Loucy (cell line): ENCODE measurements around the gene NUFIP2.
"Not testable (repeated sequence)": the region's sequence is repeated elsewhere in the genome, so short reads cannot be mapped to it uniquely, and the experiment has no call there.

ENCODE experiments used
- H2AFZ ChIP-seq: fragments of 200-600 bp; sonication (generic); 2 replicates; pipeline ENCODE4 v1.6.0; 2016; ENCODE audit warnings: antibody characterized with exemption, mild to moderate bottlenecking, low read length, moderate library complexity
- H3F3A ChIP-seq: fragments of 200-600 bp; 2 replicates; pipeline ENCODE4 v1.6.0; 2016; ENCODE audit warnings: antibody characterized with exemption, low read depth, mild to moderate bottlenecking
- H3K27me3 ChIP-seq: fragments of 200-600 bp; sonication (generic); 2 replicates; pipeline ENCODE4 v1.6.1; 2014; ENCODE audit warnings: low read length, mild to moderate bottlenecking; ENCODE audit not compliant: insufficient read depth, poor library complexity, severe bottlenecking
- H3K36me3 ChIP-seq: fragments of 200-600 bp; sonication (generic); 2 replicates; pipeline ENCODE4 v1.6.1; 2016; ENCODE audit warnings: low read length; ENCODE audit not compliant: insufficient read depth
- H3K4me1 ChIP-seq: fragments of 200-600 bp; sonication (generic); 2 replicates; pipeline ENCODE4 v1.5.1; 2014; ENCODE audit warnings: low read length, mild to moderate bottlenecking; ENCODE audit not compliant: insufficient read depth, poor library complexity, severe bottlenecking
- H3K4me2 ChIP-seq: fragments of 200-600 bp; sonication (generic); 2 replicates; pipeline ENCODE4 v1.6.0; 2014; ENCODE audit warnings: antibody characterized with exemption, low read length, low read depth, mild to moderate bottlenecking; ENCODE audit not compliant: poor library complexity, severe bottlenecking
- H3K4me3 ChIP-seq: fragments of 200-600 bp; sonication (generic); 2 replicates; pipeline ENCODE4 v1.5.1; 2014; ENCODE audit warnings: low read length, mild to moderate bottlenecking, mixed read lengths; ENCODE audit not compliant: poor library complexity, severe bottlenecking
- H3K79me2 ChIP-seq: fragments of 200-600 bp; sonication (generic); 2 replicates; pipeline ENCODE4 v1.6.1; 2014; ENCODE audit warnings: low read length; ENCODE audit not compliant: insufficient read depth
- H3K9ac ChIP-seq: fragments of 200-600 bp; sonication (generic); 2 replicates; pipeline ENCODE4 v1.6.0; 2014; ENCODE audit warnings: mild to moderate bottlenecking, low read depth, low read length, moderate library complexity; ENCODE audit not compliant: poor library complexity, severe bottlenecking
- H3K9me2 ChIP-seq: fragments of 200-600 bp; sonication (generic); replicated peaks from 2 replicates; pipeline ENCODE4 v1.6.1; 2016; ENCODE audit warnings: low read depth, low read length, mixed read lengths
- H3K9me3 ChIP-seq: fragments of 200-600 bp; sonication (generic); 2 replicates; pipeline ENCODE4 v1.6.1; 2014; ENCODE audit warnings: mild to moderate bottlenecking, antibody characterized with exemption, low read length, low read depth; ENCODE audit not compliant: insufficient read depth
- H4K20me1 ChIP-seq: fragments of 200-600 bp; sonication (generic); 2 replicates; pipeline ENCODE4 v1.6.0; 2014; ENCODE audit warnings: antibody characterized with exemption, low read length, mild to moderate bottlenecking; ENCODE audit not compliant: insufficient read depth, poor library complexity, severe bottlenecking
- CTCF ChIP-seq: fragments of 200-600 bp; sonication (generic); conservative IDR thresholded peaks from 2 replicates; pipeline ENCODE4 v1.5.1; 2014; ENCODE audit warnings: mild to moderate bottlenecking, antibody characterized with exemption, low read length
- EZH2phosphoT487 ChIP-seq: fragments of 200-600 bp; IDR thresholded peaks from 2 replicates; pipeline ENCODE4 v1.6.1; 2018; ENCODE audit warnings: antibody characterized with exemption, mild to moderate bottlenecking, moderate library complexity, borderline replicate concordance

NUFIP2 gene

GRCh38 chr17:29279397-29280070, 14.4 kb downstream of the NUFIP2 start:
- Histone ChIP-seq H3K4me3 (no peak overlapping the region), H3K9ac (no peak overlapping the region), H3K4me1 (peaks cover 33% of the 10 kb centered on the region), H4K20me1 (peaks cover 91% of the 10 kb centered on the region), H2AFZ (no peak overlapping the region), H3K79me2 (peaks cover 99% of the 10 kb centered on the region), H3K36me3 (peaks cover 71% of the 10 kb centered on the region), H3K9me2 (no peaks in the 10 kb centered on the region), H3F3A (no peaks in the 10 kb centered on the region), H3K9me3 (no peaks in the 10 kb centered on the region), H3K4me2 (peak overlapping the region; percentile 35), H3K27me3 (no peaks in the 10 kb centered on the region)
- TF ChIP-seq CTCF: no peak
- TF ChIP-seq EZH2phosphoT487: no peak

- Histone ChIP-seq H3K9me2 (no peaks in the 10 kb centered on the region), H3K79me2 (peaks cover 100% of the 10 kb centered on the region), H3K4me3 (no peak overlapping the region), H3K4me2 (peak overlapping the region; percentile 35), H3K27me3 (no peaks in the 10 kb centered on the region), H3K4me1 (peaks cover 33% of the 10 kb centered on the region), H3K9me3 (no peaks in the 10 kb centered on the region), H3K9ac (no peak overlapping the region), H2AFZ (no peak overlapping the region), H4K20me1 (peaks cover 94% of the 10 kb centered on the region), H3K36me3 (peaks cover 74% of the 10 kb centered on the region), H3F3A (no peaks in the 10 kb centered on the region)
- TF ChIP-seq EZH2phosphoT487 (no peak), CTCF (no peak)
These were observed 15.3 kb downstream of the NUFIP2 start for GRCh38 chr17:29278692-29279091.

DNA sequence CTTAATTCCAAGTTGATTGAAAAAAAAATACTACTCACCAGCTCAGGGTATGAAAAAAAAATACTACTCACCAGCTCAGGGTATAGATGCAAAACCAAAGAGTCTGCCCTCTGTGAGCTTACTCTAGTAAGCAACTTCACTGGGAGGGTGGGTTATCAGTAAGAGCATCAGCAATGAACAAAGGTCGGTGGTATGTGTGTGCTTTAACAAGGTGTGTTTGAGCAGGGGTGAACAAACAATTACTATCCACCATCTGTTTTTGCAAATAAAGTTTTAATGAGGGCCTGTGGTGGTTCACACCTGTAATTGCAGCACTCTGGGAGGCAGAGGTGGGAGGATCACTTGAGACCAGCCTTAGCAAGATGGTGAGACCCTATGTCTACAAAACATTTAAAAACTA, 20.0 kb downstream of the NUFIP2 start:
- H3F3A ChIP-seq: no peaks in the 10 kb centered on the region
- H3K4me1 ChIP-seq: peaks cover 20% of the 10 kb centered on the region
- no peaks in the 10 kb centered on the region for H3K9me2 ChIP-seq
- peak overlapping the region; percentile 43 for H3K4me2 ChIP-seq
- peaks cover 99% of the 10 kb centered on the region for H3K79me2 ChIP-seq
- TF ChIP-seq CTCF: no peak
- no peak for TF ChIP-seq EZH2phosphoT487
- H2AFZ ChIP-seq: no peak overlapping the region
- peaks cover 53% of the 10 kb centered on the region for H3K36me3 ChIP-seq
- peaks cover 92% of the 10 kb centered on the region for H4K20me1 ChIP-seq
- H3K4me3 ChIP-seq: peak overlapping the region; percentile 10
- H3K27me3 ChIP-seq: no peaks in the 10 kb centered on the region
- H3K9me3 ChIP-seq: no peaks in the 10 kb centered on the region
- H3K9ac ChIP-seq: no peak overlapping the region

DNA sequence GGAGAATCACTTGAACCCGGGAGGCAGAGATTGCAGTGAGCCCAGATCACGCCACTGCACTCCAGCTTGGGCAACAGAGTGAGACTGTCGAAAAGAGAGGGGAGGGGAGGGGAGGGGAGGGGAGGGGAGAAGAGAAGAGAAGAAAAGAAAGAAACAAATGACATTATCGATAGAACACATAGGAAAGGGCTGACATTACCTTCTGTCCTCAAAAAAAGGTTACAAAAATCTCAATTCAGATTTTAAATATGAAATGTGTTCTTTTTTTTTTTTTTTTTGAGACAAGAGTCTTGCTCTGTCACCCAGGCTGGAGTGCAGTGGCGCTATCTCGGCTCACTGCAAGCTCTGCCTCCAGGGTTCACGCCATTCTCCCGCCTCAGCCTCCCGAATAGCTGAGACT, 22.0 kb downstream of the NUFIP2 start:
- H3K9ac ChIP-seq, H3K4me2 ChIP-seq, H2AFZ ChIP-seq, H3K4me3 ChIP-seq, H3K4me1 ChIP-seq, H3K9me3 ChIP-seq, H3K9me2 ChIP-seq, H3K27me3 ChIP-seq, H3F3A ChIP-seq: not testable (repeated sequence)
- H3K79me2 ChIP-seq: peaks cover 96% of the 10 kb centered on the region
- peaks cover 92% of the 10 kb centered on the region for H4K20me1 ChIP-seq
- H3K36me3 ChIP-seq: peaks cover 47% of the 10 kb centered on the region
